Transverse colon (tissue), 4 donors: ENCODE measurements around the gene FGF3. TPM values are rescaled to one million over a fixed set of nuclear protein-coding genes. Genes with fewer than 3 reads are reported as not detected.
"Not testable (repeated sequence)": the region's sequence is repeated elsewhere in the genome, so short reads cannot be mapped to it uniquely, and the experiment has no call there.

Source experiments
- DNase-seq: peaks from one replicate; pipeline ENCODE4 v3.0.0-alpha.2; 2019
- H3K27ac ChIP-seq, 4 donors: fragments of 200-600 bp; sonication (generic); 2 replicates each; pipeline ENCODE4 v1.5.1; 2016 to 2018; ENCODE audit warnings: inconsistent platforms in 4 of 4
- H3K27me3 ChIP-seq: fragments of 200-600 bp; sonication (generic); 2 replicates; pipeline ENCODE4 v1.5.1; 2017; ENCODE audit warnings: inconsistent platforms
- H3K36me3 ChIP-seq, 4 donors: fragments of 200-600 bp; sonication (generic); 2 replicates each; pipeline ENCODE4 v1.5.1; 2017 to 2019; ENCODE audit warnings: inconsistent platforms in 4 of 4
- H3K4me1 ChIP-seq, 4 donors: fragments of 200-600 bp; sonication (generic); 2 replicates each; pipeline ENCODE4 v1.5.1; 2017 to 2020; ENCODE audit warnings: inconsistent platforms in 4 of 4
- H3K4me3 ChIP-seq, 4 donors: fragments of 200-600 bp; sonication (generic); 1 replicate in 1 of 4; 2 replicates in 3 of 4; pipeline versions ENCODE4 v1.5.1 to v1.6.1; 2017 to 2019; ENCODE audit warnings: inconsistent platforms in 4 of 4
- H3K9me3 ChIP-seq, 2 donors: fragments of 200-600 bp; sonication (generic); 2 replicates each; pipeline ENCODE4 v1.5.1; 2017 to 2019; ENCODE audit warnings: inconsistent platforms in 2 of 2
- CTCF ChIP-seq, 5 experiments: fragments of 200-600 bp in 3 of 5; fragments of 450-650 bp in 2 of 5; sonication (generic) in 3 of 5; IDR thresholded peaks; 1 replicate in 2 of 5; 2 replicates in 3 of 5; pipeline ENCODE4 v1.5.1; 2016 to 2017; ENCODE audit warnings: antibody characterized with exemption in 5 of 5, inconsistent platforms in 3 of 5, mild to moderate bottlenecking in 2 of 5, moderate library complexity in 1 of 5
- EP300 ChIP-seq: sonication (generic); formaldehyde crosslinking; IDR thresholded peaks from one replicate; pipeline ENCODE4 v1.6.1; 2017; ENCODE audit warnings: antibody characterized with exemption, low read depth
- POLR2A ChIP-seq: fragments of 450-650 bp; IDR thresholded peaks from one replicate; pipeline ENCODE4 v1.6.1; 2016; ENCODE audit warnings: antibody characterized with exemption, mild to moderate bottlenecking, moderate library complexity
- POLR2AphosphoS5 ChIP-seq, 3 donors: sonication (generic); formaldehyde crosslinking; IDR thresholded peaks; one replicate each; pipeline ENCODE4 v1.6.1; 2016; ENCODE audit warnings: antibody characterized with exemption in 3 of 3
- WGBS, 2 donors: methylation state at CpG; one replicate each; pipeline ENCODE4 v1.1.5; 2018; ENCODE audit warnings: low coverage in 1 of 2; 5-methylcytosine and 5-hydroxymethylcytosine counted together
- in situ Hi-C, 4 donors: fragments of 200-750 bp; cut with MboI; loops; one replicate each; pipeline versions ENCODE4 v1.15.0 to v1.15.1; 2017; ENCODE audit warnings: low sequenced_read_pairs in 3 of 4, low pct_ligation_motif_present in 1 of 4, low pct_unique_long_range_greater_than_20kb in 1 of 4
- intact Hi-C: fragments of 100-400 bp; cut with DNase I; formaldehyde crosslinking; loops from one replicate; pipeline ENCODE4 v1.15.1; 2023; ENCODE audit warnings: low total_unique reads
- total RNA-seq, 4 donors: library from RNA; depleted of rRNA; stranded (reverse); fragments of >200 nt; gene quantifications; one replicate each; pipeline ENCODE4 v1.1.0, GENCODE V29; 2016

FGF3 gene
- total RNA-seq, 4 donors from 2014 or later: not detected

- Histone ChIP-seq H3K4me1 (no peaks in the 10 kb centered on the region), H3K36me3 (no peaks in the 10 kb centered on the region), H3K9me3 (no peaks in the 10 kb centered on the region), H3K27ac (no peak overlapping the region), H3K4me3 (no peak overlapping the region), H3K27me3 (peaks cover 67% of the 10 kb centered on the region)
- TF ChIP-seq POLR2AphosphoS5 (IDR thresholded peaks at IDR 0.05) (no peak), CTCF (IDR thresholded peaks at IDR 0.05) (no peak), EP300 (no peak), POLR2A (no peak)
- intact Hi-C loops: no loop called here
- in situ Hi-C loops: no loop called here
- WGBS, 2 donors: 19 to 20% methylated on average over 1 to 5 of the region's 5 CpGs
- no peak for DNase-seq
These were observed 48.7 kb downstream of the FGF3 start for GRCh38 chr11:69770540-69770939.

- H3K27me3 ChIP-seq: peaks cover 27% of the 10 kb centered on the region
- no peak overlapping the region for H3K27ac ChIP-seq
- no peaks in the 10 kb centered on the region for H3K4me1 ChIP-seq
- in situ Hi-C loops (no loop called here), intact Hi-C loops (no loop called here)
- H3K9me3 ChIP-seq: no peaks in the 10 kb centered on the region
- WGBS, 2 donors: 71% methylated on average over 10 of the region's 10 CpGs; no CpG with 5 or more reads in 1 of the 2 donors
- H3K4me3 ChIP-seq: no peak overlapping the region
- no peaks in the 10 kb centered on the region for H3K36me3 ChIP-seq
- no peak for TF ChIP-seq POLR2A
- no peak for TF ChIP-seq EP300
- no peak for TF ChIP-seq CTCF (IDR thresholded peaks at IDR 0.05)
- TF ChIP-seq POLR2AphosphoS5 (IDR thresholded peaks at IDR 0.05): no peak
- DNase-seq: no peak
These were observed 53.7 kb downstream of the FGF3 start for GRCh38 chr11:69765498-69765995.

DNA sequence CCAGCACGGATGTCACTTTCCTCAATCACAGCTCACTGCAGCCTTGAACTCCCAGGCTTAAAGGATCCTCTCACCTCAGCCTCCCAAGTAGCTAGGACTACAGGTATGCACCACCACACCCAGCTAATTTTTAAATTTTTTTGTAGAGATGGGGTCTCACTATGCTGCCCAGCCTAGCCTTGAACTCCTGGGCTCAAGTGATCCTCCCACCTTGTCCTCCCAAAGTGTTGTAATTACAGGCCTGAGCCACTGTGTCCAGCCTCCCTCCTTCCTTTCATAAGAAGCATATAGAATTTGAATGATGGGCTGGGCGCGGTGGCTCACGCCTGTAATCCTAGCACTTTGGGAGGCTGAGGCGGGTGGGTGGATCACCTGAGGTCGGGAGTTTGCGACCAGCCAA lies 54.3 kb downstream of the FGF3 start:
- H3K4me1 ChIP-seq, H3K36me3 ChIP-seq, DNase-seq, in situ Hi-C loops, intact Hi-C loops, H3K27ac ChIP-seq, H3K9me3 ChIP-seq, H3K4me3 ChIP-seq: not testable (repeated sequence)
- WGBS, 2 donors: 83 to 100% methylated on average over 1 to 7 of the region's 7 CpGs
- H3K27me3 ChIP-seq: peaks cover 21% of the 10 kb centered on the region

DNA sequence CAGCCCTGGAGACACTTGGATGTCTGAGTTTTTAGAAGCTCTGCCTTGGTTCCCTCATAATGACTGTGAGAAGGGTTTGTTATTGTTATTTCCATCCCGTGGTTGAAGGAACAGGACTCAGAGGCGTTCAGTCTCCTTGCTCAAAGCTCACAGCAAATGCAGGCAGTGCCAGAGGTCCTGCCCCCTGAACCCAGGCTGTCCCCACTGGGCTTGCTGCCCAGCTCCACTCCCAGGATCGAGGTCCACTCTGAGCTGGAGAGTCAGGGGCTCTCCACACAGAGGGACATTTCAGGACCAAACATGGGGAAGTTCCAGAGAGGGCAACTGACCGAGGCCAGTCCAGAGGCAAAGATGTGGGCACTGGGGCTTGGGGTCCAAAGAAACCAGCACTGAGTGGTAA lies 58.9 kb downstream of the FGF3 start:
- intact Hi-C loops: no loop called here
- no peak overlapping the region for H3K4me3 ChIP-seq
- in situ Hi-C loops: no loop called here
- DNase-seq: no peak
- no peaks in the 10 kb centered on the region for H3K36me3 ChIP-seq
- TF ChIP-seq POLR2A: no peak
- no peak for TF ChIP-seq CTCF (IDR thresholded peaks at IDR 0.05)
- TF ChIP-seq EP300: no peak
- TF ChIP-seq POLR2AphosphoS5 (IDR thresholded peaks at IDR 0.05): no peak
- H3K27me3 ChIP-seq: peaks cover 9% of the 10 kb centered on the region
- WGBS, 2 donors: 41% methylated on average over 4 of the region's 4 CpGs; no CpG with 5 or more reads in 1 of the 2 donors
- H3K27ac ChIP-seq: no peak overlapping the region
- H3K9me3 ChIP-seq: no peaks in the 10 kb centered on the region
- H3K4me1 ChIP-seq: no peaks in the 10 kb centered on the region

Other genes with a start within 250 kb of the FGF3 start
- gene CCND1, start 178.3 kb downstream of the FGF3 start, total RNA-seq: 10 to 100 TPM; 26.4 to 78.0 (median 45.0) TPM
- 100 to 1,000 TPM in 1 of 4 donors, 10 to 100 TPM in 3; 28.3 to 131 (median 54.6) TPM for gene LTO1, start 144.1 kb downstream of the FGF3 start, total RNA-seq
- gene FGF19, start 115.4 kb downstream of the FGF3 start, total RNA-seq: not detected
- not detected for gene FGF4, start 44.1 kb downstream of the FGF3 start, total RNA-seq